ENCODE measurements around the gene XXYLT1.
A peak's percentile ranks its signal among the peaks of the same experiment; 100 is the strongest.

Gene XXYLT1

DNA sequence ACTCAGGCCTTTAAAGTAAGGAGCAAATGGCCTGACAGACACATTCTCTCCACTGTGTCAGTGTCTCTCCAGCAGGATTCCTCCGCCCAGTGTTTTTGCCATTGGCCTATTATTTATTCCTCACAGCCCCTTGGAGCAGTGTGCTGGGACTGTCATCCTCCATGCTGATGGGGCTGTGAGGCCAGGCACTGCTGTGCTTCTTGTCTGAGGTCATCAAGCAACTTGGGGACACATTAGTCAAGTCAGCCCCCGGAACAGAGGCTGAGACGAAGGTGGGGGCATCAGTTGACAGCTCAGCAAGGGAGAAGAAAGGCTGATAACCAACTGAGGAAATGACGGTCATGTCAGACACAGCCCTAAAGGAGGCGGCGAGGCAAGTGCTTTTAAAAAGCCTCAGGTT lies 67.4 kb downstream of the XXYLT1 start:
- no peak overlapping the region for H3K27ac ChIP-seq (ENCODE audit: extremely low read depth, low read depth, low read length)
- H3K9me3 ChIP-seq (ENCODE audit: control insufficient read depth, insufficient read depth, low read depth, low read length), result no peaks in the 10 kb centered on the region
- no peaks in the 10 kb centered on the region for H3K36me3 ChIP-seq (ENCODE audit: control insufficient read depth in 2 of 2, insufficient read depth in 1 of 2, low read length in 2 of 2)
- ChIA-PET POLR2A (interaction anchor here (0.7 kb wide), 1 partner anchor 73 kb away, joined by 3 read pairs; no protein-coding TSS in a partner anchor), CTCF (no interaction called here)
- H3K4me1 ChIP-seq (ENCODE audit: control insufficient read depth, insufficient read depth, low read length), result peaks cover 4% of the 10 kb centered on the region; the same call in 1 of the 2 replicates
- no peak overlapping the region for H3K4me3 ChIP-seq (ENCODE audit: low read depth, low read length)
- TF ChIP-seq ZNF660 (tag by site-specific recombination; IDR thresholded peaks at IDR 0.05), result 0 out of 2 replicates have a peak, but pooled peaks have one; percentile 66
- TF ChIP-seq, protein P1, sequence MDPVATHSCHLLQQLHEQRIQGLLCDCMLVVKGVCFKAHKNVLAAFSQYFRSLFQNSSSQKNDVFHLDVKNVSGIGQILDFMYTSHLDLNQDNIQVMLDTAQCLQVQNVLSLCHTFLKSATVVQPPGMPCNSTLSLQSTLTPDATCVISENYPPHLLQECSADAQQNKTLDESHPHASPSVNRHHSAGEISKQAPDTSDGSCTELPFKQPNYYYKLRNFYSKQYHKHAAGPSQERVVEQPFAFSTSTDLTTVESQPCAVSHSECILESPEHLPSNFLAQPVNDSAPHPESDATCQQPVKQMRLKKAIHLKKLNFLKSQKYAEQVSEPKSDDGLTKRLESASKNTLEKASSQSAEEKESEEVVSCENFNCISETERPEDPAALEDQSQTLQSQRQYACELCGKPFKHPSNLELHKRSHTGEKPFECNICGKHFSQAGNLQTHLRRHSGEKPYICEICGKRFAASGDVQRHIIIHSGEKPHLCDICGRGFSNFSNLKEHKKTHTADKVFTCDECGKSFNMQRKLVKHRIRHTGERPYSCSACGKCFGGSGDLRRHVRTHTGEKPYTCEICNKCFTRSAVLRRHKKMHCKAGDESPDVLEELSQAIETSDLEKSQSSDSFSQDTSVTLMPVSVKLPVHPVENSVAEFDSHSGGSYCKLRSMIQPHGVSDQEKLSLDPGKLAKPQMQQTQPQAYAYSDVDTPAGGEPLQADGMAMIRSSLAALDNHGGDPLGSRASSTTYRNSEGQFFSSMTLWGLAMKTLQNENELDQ (tag by site-specific recombination; IDR thresholded peaks at IDR 0.05; ENCODE audit: low read depth), result no peak

GRCh38 chr3:195201295-195201694 lies 69.7 kb downstream of the XXYLT1 start:
- no peaks in the 10 kb centered on the region for H3K36me3 ChIP-seq (ENCODE audit: control insufficient read depth in 2 of 2, insufficient read depth in 1 of 2, low read length in 2 of 2)
- TF ChIP-seq ZNF221 (tag by site-specific recombination; IDR thresholded peaks at IDR 0.05; ENCODE audit: borderline replicate concordance) (no peak), ZBTB44 (tag by site-specific recombination; IDR thresholded peaks at IDR 0.05) (no peak), ZNF660 (tag by site-specific recombination; IDR thresholded peaks at IDR 0.05) (no peak), ZNF398 (tag by site-specific recombination; IDR thresholded peaks at IDR 0.05) (no peak), FEZF1 (tag by site-specific recombination; IDR thresholded peaks at IDR 0.05) (no peak)
- ChIA-PET CTCF (no interaction called here), POLR2A (no interaction called here)
- no peak overlapping the region for H3K27ac ChIP-seq (ENCODE audit: extremely low read depth, low read depth, low read length)
- H3K4me3 ChIP-seq (ENCODE audit: low read depth, low read length), result no peak overlapping the region
- no peaks in the 10 kb centered on the region for H3K9me3 ChIP-seq (ENCODE audit: control insufficient read depth, insufficient read depth, low read depth, low read length)
- peaks cover 4% of the 10 kb centered on the region; the same call in 1 of the 2 replicates for H3K4me1 ChIP-seq (ENCODE audit: control insufficient read depth, insufficient read depth, low read length)

DNA sequence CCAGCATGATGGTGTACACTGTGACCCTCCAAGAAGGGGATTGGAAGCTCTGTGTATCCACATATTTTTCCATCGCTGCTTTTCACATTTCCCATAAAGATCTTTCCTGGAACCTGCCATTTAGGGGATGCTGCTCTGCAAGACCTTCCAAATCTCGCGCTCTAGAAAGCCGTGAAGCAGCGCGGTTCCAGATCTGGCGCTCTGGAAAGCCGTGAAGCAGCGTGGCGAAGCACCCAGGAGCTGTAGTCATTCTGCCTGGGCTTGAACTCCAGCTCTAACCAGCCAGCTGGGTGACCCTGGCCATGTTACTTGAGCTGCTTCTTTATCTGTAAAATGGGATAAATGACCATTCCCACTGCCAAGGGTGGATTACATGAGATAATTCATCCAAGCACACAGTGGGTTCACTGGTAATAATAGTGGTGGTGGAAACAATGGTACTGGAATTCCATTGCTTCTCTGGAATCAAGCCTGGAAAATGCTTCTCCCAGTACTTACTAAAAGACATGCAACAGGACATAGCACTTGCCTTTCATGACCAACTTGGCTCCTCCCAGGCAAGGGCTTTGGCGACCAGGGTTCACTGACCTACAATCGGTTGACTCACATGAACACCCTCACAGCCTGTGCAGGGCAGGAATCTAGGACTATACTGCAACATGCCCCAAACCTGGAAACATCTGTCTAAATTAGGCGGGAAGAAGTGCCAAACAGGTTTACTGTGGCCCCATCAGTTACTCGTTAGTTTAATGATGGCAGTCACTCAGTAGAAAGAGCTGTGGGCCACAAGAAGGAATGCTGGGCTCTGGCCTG lies 70.7 kb downstream of the XXYLT1 start:
- POLR2A ChIA-PET, result no interaction called here
- CTCF ChIA-PET, result interaction anchor here (0.6 kb wide), 2 partner anchors 218 to 235 kb away, joined by 3 read pairs; no protein-coding TSS in a partner anchor

More for the DNA sequence above, 70.7 kb downstream of the XXYLT1 start:
- no peak overlapping the region for H3K4me3 ChIP-seq (ENCODE audit: low read depth, low read length)
- no peak overlapping the region for H3K27ac ChIP-seq (ENCODE audit: extremely low read depth, low read depth, low read length)
- H3K4me1 ChIP-seq (ENCODE audit: control insufficient read depth, insufficient read depth, low read length), result peaks cover 4% of the 10 kb centered on the region; the same call in 1 of the 2 replicates
- H3K36me3 ChIP-seq (ENCODE audit: control insufficient read depth in 2 of 2, insufficient read depth in 1 of 2, low read length in 2 of 2), result no peaks in the 10 kb centered on the region
- TF ChIP-seq ZSCAN30 (tag by site-specific recombination; IDR thresholded peaks at IDR 0.05), result no peak
- TF ChIP-seq SCRT2 (tag by site-specific recombination; IDR thresholded peaks at IDR 0.05), result 0 out of 2 replicates have a peak, but pooled peaks have one; percentile 18
- no peak for TF ChIP-seq ZNF10 (tag by site-specific recombination; IDR thresholded peaks at IDR 0.05)
- TF ChIP-seq ZNF654 (tag by site-specific recombination; IDR thresholded peaks at IDR 0.05; ENCODE audit: low read depth), result no peak
- no peaks in the 10 kb centered on the region for H3K9me3 ChIP-seq (ENCODE audit: control insufficient read depth, insufficient read depth, low read depth, low read length)

Data from HEK293 (cell line).